ENCODE results near the gene ZNF485.
"Not testable (repeated sequence)": the region's sequence is repeated elsewhere in the genome, so short reads cannot be mapped to it uniquely, and the experiment has no call there.

ZNF485 gene

GRCh38 chr10:43591303-43591904 lies 14.8 kb upstream of the ZNF485 start:
- H3K4me3 ChIP-seq, result no peak overlapping the region
- no peak overlapping the region for H3K27ac ChIP-seq
- no peak for DNase-seq (ENCODE audit: low spot score)
- no peak for TF ChIP-seq CTCF (IDR thresholded peaks at IDR 0.05)

- no peak for TF ChIP-seq CTCF (IDR thresholded peaks at IDR 0.05)
- DNase-seq (ENCODE audit: low spot score), result no peak
- no peak overlapping the region for H3K27ac ChIP-seq
- peak overlapping the region; percentile 60 for H3K4me3 ChIP-seq
Observed at GRCh38 chr10:43594944-43595589, 11.2 kb upstream of the ZNF485 start.

GRCh38 chr10:43595739-43596298 lies 10.4 kb upstream of the ZNF485 start:
- DNase-seq (ENCODE audit: low spot score), result no peak
- no peak overlapping the region for H3K27ac ChIP-seq
- H3K4me3 ChIP-seq, result peak overlapping the region; percentile 60
- no peak for TF ChIP-seq CTCF (IDR thresholded peaks at IDR 0.05)

- Histone ChIP-seq H3K4me3 (no peak overlapping the region), H3K27ac (no peak overlapping the region)
- TF ChIP-seq CTCF (IDR thresholded peaks at IDR 0.05), result no peak
- DNase-seq (ENCODE audit: low spot score), result no peak
Observed at GRCh38 chr10:43596546-43596945, 9.7 kb upstream of the ZNF485 start.

- no peak for DNase-seq (ENCODE audit: low spot score)
- Histone ChIP-seq H3K27ac (no peak overlapping the region), H3K4me3 (no peak overlapping the region)
- no peak for TF ChIP-seq CTCF (IDR thresholded peaks at IDR 0.05)
Observed at GRCh38 chr10:43598446-43598845, 7.8 kb upstream of the ZNF485 start.

- DNase-seq (ENCODE audit: low spot score), result no peak
- H3K27ac ChIP-seq, result no peak overlapping the region
- H3K4me3 ChIP-seq, result no peak overlapping the region
- TF ChIP-seq CTCF (IDR thresholded peaks at IDR 0.05), result no peak
Observed at GRCh38 chr10:43599333-43599732, 6.9 kb upstream of the ZNF485 start.

- not testable (repeated sequence) for H3K4me3 ChIP-seq; H3K27ac ChIP-seq; DNase-seq (ENCODE audit: low spot score)
Observed at GRCh38 chr10:43601576-43601975, 4.7 kb upstream of the ZNF485 start.

All from coronary artery (tissue), 2 donors.